ENCODE data around the gene MOV10. TPM values are rescaled to one million over a fixed set of nuclear protein-coding genes. Genes with fewer than 3 reads are reported as not detected.

The MOV10 gene
- total and polyA plus RNA-seq, 2 of the 8 experiments (the other 6 are each of a cell fraction or from before 2014, with no cell fraction given): 57.3 to 109 TPM

DNA sequence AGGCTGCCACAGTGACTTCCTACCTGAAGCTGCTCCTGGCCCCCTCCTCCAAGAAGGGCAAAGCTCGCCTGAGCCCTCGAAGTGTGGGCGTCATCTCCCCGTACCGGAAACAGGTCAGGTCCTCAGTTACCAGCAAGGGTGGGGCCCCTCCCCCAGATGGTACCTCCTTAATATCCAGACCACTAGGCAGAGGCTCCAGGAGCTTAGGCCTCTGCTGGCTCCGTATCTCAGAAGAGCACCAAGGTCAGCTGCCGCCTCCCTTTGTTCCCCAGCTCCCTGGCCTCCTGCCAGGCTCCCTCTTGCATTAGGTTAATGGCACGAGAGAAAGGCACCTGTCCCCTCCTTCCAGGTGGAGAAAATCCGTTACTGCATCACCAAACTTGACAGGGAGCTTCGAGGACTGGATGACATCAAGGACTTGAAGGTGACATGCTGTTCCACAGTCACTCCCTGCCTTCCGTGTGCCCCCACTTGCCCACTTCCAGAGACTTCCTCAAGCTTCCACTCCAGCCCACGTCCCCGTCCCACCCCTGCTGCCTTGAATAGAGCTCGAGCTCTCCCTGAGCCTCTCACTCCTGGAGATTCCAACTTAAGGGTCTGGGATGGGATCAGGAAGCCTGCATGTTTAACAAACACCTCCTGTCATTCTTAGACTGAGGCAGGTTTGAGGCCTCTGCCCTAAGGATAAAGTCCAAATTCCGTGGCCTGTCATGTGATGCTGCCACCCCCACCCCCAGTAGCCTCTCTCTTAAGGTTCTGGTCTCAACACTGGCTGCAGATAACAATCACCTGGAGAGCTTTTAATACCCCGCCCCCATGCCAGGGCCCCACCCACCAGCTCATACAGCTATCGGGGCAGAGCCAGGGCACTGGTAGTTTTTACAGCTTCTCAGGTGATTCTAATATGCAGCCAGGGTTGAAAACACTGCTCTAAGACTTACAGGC, 24.2 kb downstream of the MOV10 start (continued):
- TF ChIP-seq HDAC2 (IDR thresholded peaks at IDR 0.05; ENCODE audit: borderline replicate concordance in 1 of 2, low read depth in 2 of 2, low read length in 2 of 2): no peak
- TF ChIP-seq SP2 (IDR thresholded peaks at IDR 0.05; ENCODE audit: low read length): no peak
- TF ChIP-seq TEAD4 (IDR thresholded peaks at IDR 0.05; ENCODE audit: low read depth, low read length): no peak
- no peak for TF ChIP-seq SAP30 (IDR thresholded peaks at IDR 0.05; ENCODE audit: insufficient read depth, insufficient replicate concordance, low read length)
- TF ChIP-seq POLR2AphosphoS5 (IDR thresholded peaks at IDR 0.05; ENCODE audit: low read depth, low read length): no peak
- TF ChIP-seq SP4 (IDR thresholded peaks at IDR 0.05; ENCODE audit: low read length): no peak
